GM18870 (cell line): Measurements from ENCODE around the gene PRRC2A.

ENCODE experiments used
- ATAC-seq: cut with Tn5 transposase; IDR thresholded peaks from one replicate; pipeline ENCODE4 v1.9.1; 2021; ENCODE audit warnings: moderate library complexity; ENCODE audit not compliant: unreplicated experiment

PRRC2A gene

GRCh38 chr6:31645325-31645724, 24.8 kb downstream of the PRRC2A start:
- ATAC-seq: no peak

GRCh38 chr6:31651602-31652191, 31.2 kb downstream of the PRRC2A start:
- peak; percentile 32 for ATAC-seq

DNA sequence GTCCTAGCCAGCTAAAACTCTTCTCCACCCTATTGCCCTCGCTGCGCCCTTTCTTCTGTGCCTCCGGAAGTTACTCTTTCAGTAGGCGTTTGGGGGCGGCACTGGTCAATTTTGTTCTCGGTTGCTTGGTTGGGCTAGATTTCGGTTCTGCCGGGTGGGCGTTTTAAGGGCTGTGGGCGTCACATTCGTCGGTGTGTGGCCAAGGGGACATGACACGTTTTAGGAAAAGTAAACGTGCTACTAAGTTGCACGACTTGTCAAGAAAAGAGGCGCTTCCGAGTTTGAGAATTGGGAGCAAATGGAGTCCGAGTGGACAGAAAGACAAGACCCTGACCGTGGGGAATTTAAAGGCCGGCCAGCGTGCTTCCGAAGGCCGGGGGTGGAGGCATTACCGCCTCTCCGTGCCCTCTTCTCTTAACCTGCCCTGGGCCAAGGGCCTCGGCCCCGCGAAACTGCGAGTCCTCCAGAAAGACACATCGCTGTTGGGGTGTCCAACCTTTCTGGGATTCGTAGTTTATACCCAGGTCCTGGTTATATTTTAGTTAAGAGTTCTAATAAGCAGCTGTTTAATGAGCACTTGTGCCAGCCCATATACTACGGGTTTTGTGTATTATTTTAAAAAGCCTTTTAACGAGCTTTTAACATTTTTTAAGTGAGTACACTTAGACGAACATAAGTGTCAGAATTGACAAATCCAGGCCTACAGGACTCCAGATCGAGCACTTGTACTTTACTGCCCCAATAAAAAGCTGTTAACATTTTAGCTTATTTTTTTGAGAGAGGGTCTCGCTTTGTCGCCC, 32.6 kb downstream of the PRRC2A start:
- peak; percentile 45 for ATAC-seq

GRCh38 chr6:31654574-31655348, 34.2 kb downstream of the PRRC2A start:
- no peak for ATAC-seq

GRCh38 chr6:31655349-31656237, 35.1 kb downstream of the PRRC2A start, which contains the start of gene APOM:
Gene APOM (plus strand): TSS chr6:31655894. CDS start chr6:31655967, 73 bp downstream.
- no peak for ATAC-seq

- no peak for ATAC-seq
These were observed 37.1 kb downstream of the PRRC2A start for GRCh38 chr6:31657406-31658157.

GRCh38 chr6:31658158-31658688, 37.7 kb downstream of the PRRC2A start:
- ATAC-seq: no peak

DNA sequence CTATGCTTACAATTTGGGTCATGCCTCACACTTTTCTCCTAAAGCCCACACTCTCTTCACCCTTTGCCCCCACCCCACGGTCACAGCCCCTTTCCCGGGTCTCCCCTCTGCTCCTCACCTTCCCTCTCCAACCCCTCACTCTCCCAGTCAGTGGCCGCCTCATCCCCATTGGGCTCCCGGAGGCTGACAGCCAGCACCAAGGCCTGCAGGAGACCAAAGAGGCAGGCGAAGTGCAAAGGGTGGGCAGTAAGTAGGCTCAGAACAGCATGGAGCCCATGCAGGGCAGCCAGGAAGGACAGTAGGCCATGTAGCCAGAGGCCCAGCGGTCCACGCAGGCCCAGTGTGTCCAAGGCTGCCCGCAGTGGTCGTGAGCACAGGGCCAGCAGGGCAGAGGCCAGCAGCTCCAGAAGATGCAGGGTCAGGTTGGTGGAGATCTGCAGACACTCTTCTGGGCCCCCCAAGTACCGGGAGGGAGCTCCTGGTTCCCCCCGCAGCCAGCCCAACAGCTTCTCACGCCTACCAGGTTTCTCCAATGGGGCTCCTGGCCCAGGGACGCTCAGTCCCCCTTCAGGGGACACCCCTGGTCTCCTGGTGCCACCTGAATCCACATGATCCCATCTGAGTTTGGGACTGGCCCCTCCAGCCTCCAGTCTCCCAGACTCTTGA, 38.6 kb downstream of the PRRC2A start:
- no peak for ATAC-seq

DNA sequence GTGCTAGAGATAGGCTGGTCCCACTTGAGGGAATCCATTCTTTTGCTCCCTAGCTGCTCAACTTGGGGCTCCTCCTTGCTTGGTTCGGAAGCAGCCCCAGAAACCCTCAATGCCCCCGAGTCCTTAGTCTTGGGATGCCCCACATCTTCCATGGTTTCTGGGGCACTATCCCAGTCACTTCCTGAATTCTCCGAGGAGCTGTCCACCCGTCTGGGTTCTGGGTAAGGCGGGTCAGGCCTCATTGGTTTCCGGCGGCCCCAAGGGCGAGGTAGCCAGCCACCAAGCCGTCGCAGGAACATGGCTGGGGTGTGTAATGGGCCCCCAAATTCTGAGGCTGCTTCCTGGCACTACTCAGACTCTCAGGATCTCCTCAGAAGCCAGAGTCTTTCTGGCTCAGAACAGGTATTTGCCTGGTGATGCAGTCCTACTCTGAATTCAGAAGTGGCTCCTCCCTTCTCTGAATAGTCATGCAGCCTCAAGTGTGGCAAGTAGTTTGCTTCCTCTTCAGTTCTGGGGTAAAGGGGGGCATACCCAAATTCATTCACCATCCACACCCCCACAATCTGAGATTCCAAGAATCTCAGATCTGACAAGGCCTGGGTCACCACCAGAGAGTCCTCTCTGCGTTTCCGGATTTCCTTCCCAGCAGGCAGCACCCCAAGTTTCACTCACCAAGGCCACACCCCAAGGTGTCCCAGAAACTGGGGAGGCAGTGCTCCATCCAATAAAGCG, 39.3 kb downstream of the PRRC2A start:
- no peak for ATAC-seq

DNA sequence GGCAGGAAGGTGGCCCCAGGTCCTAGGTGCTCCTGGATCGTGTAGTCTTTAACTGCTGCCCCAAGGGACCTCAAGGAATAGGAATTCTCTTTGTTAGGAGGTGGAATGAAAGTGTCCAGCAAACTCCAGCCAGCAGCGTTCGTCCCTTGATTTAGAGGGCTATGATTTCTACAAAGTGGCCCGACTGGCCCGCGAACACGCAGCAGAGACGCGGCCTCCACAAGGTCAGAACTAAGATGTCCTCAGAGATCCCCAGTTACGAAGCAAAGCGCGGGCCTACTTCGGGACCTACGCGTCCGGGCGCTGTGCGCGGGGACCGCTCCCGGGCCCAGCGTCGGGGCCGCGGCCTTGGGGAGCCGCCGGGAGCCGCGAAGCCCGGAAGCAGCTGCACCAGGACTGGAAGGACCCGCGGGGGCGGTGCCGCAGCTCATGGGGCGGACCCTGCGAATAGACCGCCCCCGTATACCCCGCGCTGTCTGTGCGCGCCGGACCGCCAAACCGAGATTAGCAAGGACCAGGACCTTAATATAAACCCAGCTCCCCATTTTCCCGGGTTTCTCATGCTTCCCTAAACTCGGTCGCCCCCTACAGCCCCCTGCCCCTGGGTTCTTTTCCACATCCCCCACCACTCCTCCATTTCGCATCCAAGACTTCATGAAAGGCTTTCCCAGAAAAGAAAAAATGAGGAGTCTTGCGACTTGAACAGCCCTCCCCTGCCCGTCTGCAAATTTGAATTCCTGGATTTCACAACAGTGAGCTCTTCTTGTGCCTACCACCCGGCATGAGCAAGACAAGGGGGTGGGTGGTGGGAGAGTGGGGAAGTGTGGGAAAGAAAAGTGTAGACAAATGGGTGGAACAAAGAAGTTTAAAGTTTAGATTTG, 40.1 kb downstream of the PRRC2A start, which contains the start of gene C6orf47:
TSS of gene C6orf47 (minus strand) at position 398 of the 881 bp plus-strand sequence. CDS start 831 bp downstream, outside the sequence.
- ATAC-seq: no peak

- no peak for ATAC-seq
These were observed 41.0 kb downstream of the PRRC2A start for GRCh38 chr6:31661262-31662123.

GRCh38 chr6:31662124-31662723, 41.7 kb downstream of the PRRC2A start:
- no peak for ATAC-seq

GRCh38 chr6:31663126-31663960, 42.8 kb downstream of the PRRC2A start:
- no peak for ATAC-seq

DNA sequence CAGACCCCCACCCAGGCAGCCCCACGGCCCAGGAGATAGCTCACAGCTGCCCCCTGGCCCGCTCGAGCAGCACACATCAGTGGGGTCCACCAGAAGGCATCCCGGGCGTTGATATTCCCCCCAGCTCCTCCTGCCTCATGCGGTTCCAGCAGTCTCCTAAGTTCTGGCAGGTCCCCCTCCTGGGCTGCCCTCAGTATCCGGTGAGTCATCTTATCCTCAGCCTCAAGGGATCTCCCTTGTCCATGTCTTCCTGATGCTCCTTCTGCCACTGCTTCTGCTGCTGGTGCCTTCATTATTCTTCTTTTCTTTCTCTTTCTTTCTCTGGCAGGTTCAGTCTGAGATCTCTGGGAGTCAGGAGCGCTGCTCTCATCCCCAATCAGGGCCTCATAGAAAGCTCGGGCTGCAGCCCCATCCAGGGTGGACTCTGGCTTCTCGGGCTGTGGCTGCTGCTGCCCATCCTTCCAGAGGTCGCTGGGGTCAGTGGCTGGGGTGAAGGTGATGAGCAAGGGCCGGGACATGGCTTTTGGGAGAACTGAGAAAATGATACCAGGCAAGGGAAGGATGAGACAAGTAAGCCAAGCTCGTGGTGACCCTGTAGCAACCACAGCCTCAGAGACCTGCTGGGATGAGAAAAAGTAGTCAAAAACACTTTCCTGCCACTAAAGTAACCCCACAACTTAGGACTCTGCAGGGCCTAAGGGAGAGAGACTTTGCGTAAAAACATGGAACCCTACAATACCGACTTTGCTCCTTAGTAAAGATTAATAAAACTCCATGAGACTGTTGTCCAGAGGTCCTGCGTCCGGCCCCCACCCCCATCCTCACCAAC, 43.7 kb downstream of the PRRC2A start:
- ATAC-seq: no peak
